ENCODE data around the gene PDLIM7.

Gene PDLIM7

GRCh38 chr5:177524539-177524900, 27.1 kb upstream of the PDLIM7 start:
- DNase-seq: no peak

GRCh38 chr5:177523711-177524538, 26.5 kb upstream of the PDLIM7 start:
- no peak for DNase-seq

- no peak for DNase-seq
Observed at GRCh38 chr5:177520916-177521513, 23.6 kb upstream of the PDLIM7 start.

GRCh38 chr5:177520271-177520670, 22.9 kb upstream of the PDLIM7 start:
- DNase-seq: no peak

GRCh38 chr5:177519463-177520235, 22.2 kb upstream of the PDLIM7 start:
- DNase-seq: no peak

- peak; percentile 95 for DNase-seq
Observed at GRCh38 chr5:177516601-177517568, 19.5 kb upstream of the PDLIM7 start, which contains the start of gene DDX41. DDX41 (minus strand) TSS chr5:177516961; CDS start chr5:177516945, 16 bp downstream.

- DNase-seq: no peak
Observed at GRCh38 chr5:177515580-177515979, 18.2 kb upstream of the PDLIM7 start.

- no peak for DNase-seq
Observed at GRCh38 chr5:177514541-177514940, 17.1 kb upstream of the PDLIM7 start.

- no peak for DNase-seq
Observed at GRCh38 chr5:177513500-177513899, 16.1 kb upstream of the PDLIM7 start.

GRCh38 chr5:177512736-177513380, 15.5 kb upstream of the PDLIM7 start:
- no peak for DNase-seq

GRCh38 chr5:177511796-177512675, 14.6 kb upstream of the PDLIM7 start:
- no peak for DNase-seq

- DNase-seq: no peak
Observed at GRCh38 chr5:177511181-177511580, 13.8 kb upstream of the PDLIM7 start.

- peak; percentile 74 for DNase-seq
Observed at GRCh38 chr5:177510567-177511053, 13.2 kb upstream of the PDLIM7 start.

- DNase-seq: no peak
Observed at GRCh38 chr5:177509991-177510566, 12.7 kb upstream of the PDLIM7 start.

GRCh38 chr5:177509381-177509951, 12.1 kb upstream of the PDLIM7 start, which contains the start of gene DOK3:
DOK3 (minus strand) TSS chr5:177509826; CDS start chr5:177509540, 286 bp downstream.
- no peak for DNase-seq

- no peak for DNase-seq
Observed at GRCh38 chr5:177508837-177509236, 11.4 kb upstream of the PDLIM7 start.

- DNase-seq: no peak
Observed at GRCh38 chr5:177508221-177508611, 10.8 kb upstream of the PDLIM7 start.

GRCh38 chr5:177507596-177508220, 10.3 kb upstream of the PDLIM7 start:
- no peak for DNase-seq

GRCh38 chr5:177507165-177507564, 9.8 kb upstream of the PDLIM7 start:
- DNase-seq: no peak
